SHP77 treated with DMSO at 0.1 percent for 48 hours (cell line): Measurements from ENCODE around the gene FIZ1.
"Not testable (repeated sequence)": the region's sequence is repeated elsewhere in the genome, so short reads cannot be mapped to it uniquely, and the experiment has no call there.

Experiments
- DNase-seq: peaks from one replicate; lab custom pipeline; 2025; lab: John Stamatoyannopoulos, UW

Gene FIZ1

GRCh38 chr19:55594996-55595545, 4.2 kb downstream of the FIZ1 start:
- no peak for DNase-seq

- DNase-seq = no peak
These were observed 6.1 kb downstream of the FIZ1 start for GRCh38 chr19:55593096-55593772.

DNA sequence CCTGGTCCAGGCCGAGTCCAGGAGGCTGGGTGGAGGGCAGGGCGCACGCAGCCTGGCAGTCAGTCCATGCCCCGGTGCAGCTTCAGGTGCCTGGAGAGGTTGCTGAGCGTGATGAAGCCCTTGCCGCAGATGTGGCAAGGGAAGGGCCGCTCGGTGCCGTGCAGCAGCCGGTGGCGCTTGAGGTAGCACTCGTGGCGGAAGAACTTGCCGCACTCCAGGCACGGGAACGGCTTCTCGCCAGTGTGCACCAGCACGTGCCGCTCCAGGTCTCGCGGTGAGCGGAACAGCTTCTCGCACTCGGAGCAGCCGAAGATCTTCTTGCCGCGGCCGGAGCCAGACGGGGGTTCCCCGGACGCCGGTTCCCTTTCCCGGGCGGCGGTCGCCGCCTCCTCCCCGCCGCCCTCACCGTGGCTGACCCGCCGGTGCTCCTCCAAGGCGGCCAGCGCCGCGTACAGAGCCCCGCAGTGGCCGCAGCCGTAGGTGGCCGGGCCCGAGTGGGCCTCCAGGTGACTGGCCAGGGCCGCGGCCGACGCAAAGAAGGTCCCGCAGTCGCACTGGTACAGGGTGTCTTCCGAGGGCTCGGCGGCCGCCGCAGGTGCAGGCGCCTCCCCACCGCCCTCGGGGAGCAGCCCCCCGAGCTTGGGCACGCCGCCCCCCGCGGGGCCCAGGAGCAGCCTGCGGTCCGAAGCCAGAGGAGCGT, 6.8 kb downstream of the FIZ1 start:
- DNase-seq = no peak

- no peak for DNase-seq
These were observed 7.8 kb downstream of the FIZ1 start for GRCh38 chr19:55591555-55591954.

- DNase-seq = no peak
These were observed 8.7 kb downstream of the FIZ1 start for GRCh38 chr19:55590617-55591016.

DNA sequence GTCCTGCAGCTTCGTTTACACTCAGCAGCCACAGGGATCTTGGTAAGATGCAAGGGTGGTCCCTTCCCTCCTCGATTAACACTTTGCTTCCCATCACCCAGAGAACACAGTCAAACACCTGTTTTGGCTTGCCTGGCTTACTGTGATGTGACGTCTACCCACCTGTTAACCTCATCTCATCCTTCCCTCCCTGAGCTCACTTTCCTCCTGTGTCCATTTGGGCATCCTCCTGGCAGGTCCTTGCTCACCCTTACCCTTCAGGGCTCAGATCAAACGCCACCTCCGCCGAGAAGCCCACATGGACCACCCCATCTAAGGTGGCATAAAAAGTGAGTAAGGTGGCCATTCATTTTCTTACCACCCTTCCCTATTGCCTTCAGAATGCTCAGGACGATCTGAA, 9.2 kb downstream of the FIZ1 start:
- DNase-seq = no peak

- no peak for DNase-seq
These were observed 10.6 kb downstream of the FIZ1 start for GRCh38 chr19:55588738-55589137.

- DNase-seq = peak; percentile 90
These were observed 12.2 kb downstream of the FIZ1 start for GRCh38 chr19:55586976-55587668.

DNA sequence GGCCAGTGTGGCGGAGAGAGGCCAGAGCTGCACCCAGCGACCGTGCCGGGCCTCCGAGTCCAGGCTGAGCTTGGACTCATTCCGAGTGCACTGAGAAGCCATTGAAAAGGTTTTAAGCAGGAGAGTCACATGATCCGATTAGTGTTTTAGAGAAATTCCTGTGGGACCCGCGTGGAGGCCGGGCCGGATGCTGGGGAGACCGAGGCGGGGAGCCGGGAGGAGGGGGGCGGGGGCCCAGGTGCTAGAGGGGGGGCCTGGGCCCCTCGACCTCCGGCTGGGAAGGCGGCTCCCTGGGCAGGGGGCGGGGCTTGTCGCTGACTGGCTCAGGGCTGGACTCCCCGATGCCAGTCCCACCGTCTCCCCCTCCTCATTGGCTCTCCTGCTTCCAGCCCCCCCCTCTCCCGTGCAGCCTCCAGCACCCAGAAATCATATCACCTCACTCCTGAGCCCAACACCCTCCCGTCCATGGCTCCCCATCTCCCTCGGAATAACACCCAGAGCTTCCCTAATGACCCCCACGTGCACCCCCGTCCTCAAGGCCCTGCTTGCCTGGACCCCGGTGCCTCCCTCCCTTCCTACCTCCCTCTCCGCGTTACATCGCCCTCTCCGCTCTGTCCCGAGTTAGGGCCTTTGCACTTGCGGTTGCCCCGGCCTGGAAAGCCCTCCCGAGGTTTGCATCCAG, 13.5 kb downstream of the FIZ1 start:
- peak; percentile 27 for DNase-seq

GRCh38 chr19:55584871-55585270, 14.4 kb downstream of the FIZ1 start:
- DNase-seq = no peak

- DNase-seq = not testable (repeated sequence)
These were observed 15.4 kb downstream of the FIZ1 start for GRCh38 chr19:55583897-55584296.

- DNase-seq = not testable (repeated sequence)
These were observed 17.0 kb downstream of the FIZ1 start for GRCh38 chr19:55582284-55582683.

DNA sequence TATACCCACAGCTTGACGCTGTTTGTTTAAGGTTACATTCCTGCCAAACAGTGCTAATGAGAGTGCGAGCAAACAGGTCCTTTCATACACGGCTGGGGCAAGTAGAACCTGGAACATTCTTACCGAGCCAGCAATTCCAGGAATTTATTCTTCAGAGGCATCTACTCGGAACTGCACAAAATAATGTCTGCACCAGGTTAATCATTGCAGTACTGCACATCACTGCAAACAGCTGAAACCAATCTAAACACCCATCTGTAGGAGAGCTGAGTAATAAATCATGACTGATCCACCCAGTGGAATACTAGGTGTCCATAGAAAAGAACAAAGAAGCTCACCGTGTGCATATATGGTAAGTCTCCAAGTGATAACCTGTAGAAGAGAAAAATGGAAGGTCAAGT, 17.5 kb downstream of the FIZ1 start:
- no peak for DNase-seq

- DNase-seq = no peak
These were observed 18.0 kb downstream of the FIZ1 start for GRCh38 chr19:55581145-55581822.

DNA sequence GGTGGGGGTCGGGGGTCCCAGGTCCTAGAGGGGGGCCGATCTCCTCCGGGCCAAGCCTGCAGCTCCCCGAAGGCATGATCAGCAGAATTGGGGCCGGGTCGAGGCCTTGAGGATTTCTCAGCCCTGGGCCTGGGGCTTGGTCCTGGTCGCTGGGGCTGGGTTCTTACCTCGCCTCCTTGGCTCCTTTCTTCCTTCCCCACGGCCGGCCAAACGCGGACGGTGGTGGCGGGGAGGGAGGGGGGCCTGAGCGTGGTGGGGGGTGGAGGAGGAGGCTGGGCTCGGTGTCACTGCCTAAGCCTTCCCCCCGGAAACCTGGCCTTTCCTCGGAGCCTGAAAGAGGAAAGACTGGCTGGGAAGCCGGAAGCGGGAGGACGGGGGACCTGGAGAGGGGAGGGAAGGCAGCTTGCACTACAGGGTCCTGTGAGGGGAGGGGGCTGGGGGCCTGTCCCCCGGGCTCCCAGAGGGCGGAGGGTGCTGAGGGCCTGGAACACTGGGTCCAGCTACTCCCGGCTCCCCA, 18.6 kb downstream of the FIZ1 start, which contains the start of gene ZNF579:
Gene ZNF579, minus strand, starts transcription at position 221 of the 517 bp plus-strand sequence. CDS start 1,209 bp downstream, outside the sequence.
- peak; percentile 79 for DNase-seq

GRCh38 chr19:55579766-55580621, 19.3 kb downstream of the FIZ1 start:
- no peak for DNase-seq

- DNase-seq = no peak
These were observed 20.3 kb downstream of the FIZ1 start for GRCh38 chr19:55578761-55579747.

GRCh38 chr19:55578031-55578760, 21.1 kb downstream of the FIZ1 start:
- DNase-seq = no peak
